Activated CD8-positive, alpha-beta memory T cell treated with anti-CD3 and anti-CD28 coated beads, Interleukin-2, amount 10 ng/mL, durations not matched to agents 7 days and 5 days (primary cell): Measurements from ENCODE around the gene CFAP58. TPM values are rescaled to one million over a fixed set of nuclear protein-coding genes. Genes with fewer than 3 reads are reported as not detected.

Experiments
- ATAC-seq: fragments of 150-1000 bp; cut with Tn5 transposase; one replicate; pipeline ENCODE4 v1.10.0; 2021; ENCODE audit warnings: moderate library complexity
- CTCF ChIA-PET: fragments of 350-600 bp; sonication (Branson Sonifier 250); formaldehyde crosslinking; loops from one replicate; lab custom pipeline; 2021; ENCODE audit warnings: antibody characterized with exemption; lab: Charles Lee
- DNase-seq: peaks from one replicate; pipeline ENCODE4 v3.0.0-alpha.2; 2020
- H3K27ac Mint-ChIP-seq: one replicate; pipeline ENCODE4 v1.8.0; 2021; ENCODE audit warnings: mild to moderate bottlenecking, mixed read lengths
- H3K27me3 Mint-ChIP-seq: one replicate; pipeline ENCODE4 v1.8.0; 2021; ENCODE audit warnings: mixed read lengths
- H3K36me3 Mint-ChIP-seq: one replicate; pipeline ENCODE4 v1.8.0; 2021; ENCODE audit warnings: mild to moderate bottlenecking, mixed read lengths
- H3K4me1 Mint-ChIP-seq: one replicate; pipeline ENCODE4 v1.8.0; 2021; ENCODE audit warnings: mixed read lengths
- H3K4me3 Mint-ChIP-seq: one replicate; pipeline ENCODE4 v1.8.0; 2021; ENCODE audit warnings: mild to moderate bottlenecking, moderate library complexity, mixed read lengths
- H3K9me3 Mint-ChIP-seq: one replicate; pipeline ENCODE4 v1.8.0; 2022; ENCODE audit warnings: low read depth, mixed read lengths
- total RNA-seq, 2 experiments: library from RNA; stranded (reverse); gene quantifications; one replicate each; pipeline ENCODE4 v1.2.3, GENCODE V29; 2021

The CFAP58 gene
- total RNA-seq, 2 experiments from 2014 or later = 0.56 to 0.64 TPM

- CTCF ChIA-PET = no interaction called here
- Mint-ChIP-seq H3K4me1 (no peaks in the 10 kb centered on the region), H3K9me3 (no peaks in the 10 kb centered on the region), H3K27me3 (peaks cover 27% of the 10 kb centered on the region), H3K27ac (no peak overlapping the region), H3K4me3 (no peak overlapping the region), H3K36me3 (no peaks in the 10 kb centered on the region)
- ATAC-seq = no peak
- no peak for DNase-seq
These were observed 127.2 kb downstream of the CFAP58 start for GRCh38 chr10:104480797-104481196.

DNA sequence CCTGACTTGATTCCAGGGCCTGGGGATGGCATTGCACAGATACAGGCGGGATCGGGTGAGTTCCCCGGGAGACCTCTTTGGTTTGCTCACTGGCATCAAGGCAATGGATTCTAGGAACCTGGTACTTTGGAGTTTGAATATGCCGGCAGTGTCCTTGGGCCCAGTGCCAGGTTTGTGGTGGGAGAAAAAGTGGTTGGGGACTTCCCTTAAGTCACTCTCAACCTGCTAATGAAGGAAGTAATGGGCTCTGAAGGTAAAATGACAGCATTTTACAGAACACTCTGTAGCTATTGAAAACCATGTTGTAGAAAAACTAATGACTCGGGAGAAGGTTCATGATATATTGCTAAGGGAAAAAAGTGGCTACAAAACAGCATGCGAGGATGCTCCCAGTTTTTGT, 129.9 kb downstream of the CFAP58 start:
- H3K4me1 Mint-ChIP-seq = no peaks in the 10 kb centered on the region
- H3K9me3 Mint-ChIP-seq = no peaks in the 10 kb centered on the region
- H3K36me3 Mint-ChIP-seq = no peaks in the 10 kb centered on the region
- no peak overlapping the region for H3K27ac Mint-ChIP-seq
- CTCF ChIA-PET = interaction anchor here (1.2 kb wide), 1 partner anchor 133 kb away, joined by 3 read pairs; no protein-coding TSS in a partner anchor
- H3K27me3 Mint-ChIP-seq = peaks cover 19% of the 10 kb centered on the region
- DNase-seq (no peak), ATAC-seq (no peak)
- no peak overlapping the region for H3K4me3 Mint-ChIP-seq

DNA sequence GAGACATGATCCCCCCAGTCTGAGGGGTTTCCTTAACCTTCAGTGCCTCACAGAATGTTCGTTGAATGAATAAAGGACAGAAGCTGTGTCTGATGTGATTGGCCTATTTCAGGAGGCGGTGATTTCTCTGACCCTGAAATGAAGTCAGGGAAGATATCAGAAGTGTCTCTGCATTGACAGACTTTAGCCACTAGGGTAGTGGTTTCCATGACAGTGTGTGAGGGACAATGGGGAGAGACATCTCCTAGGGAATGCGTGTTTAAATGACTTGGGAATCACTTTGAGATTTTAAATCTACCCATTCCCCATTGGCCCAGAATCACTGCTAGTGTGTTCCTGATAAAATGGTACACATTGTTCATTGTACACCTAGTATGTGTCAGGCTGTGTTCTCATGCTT, 132.0 kb downstream of the CFAP58 start:
- DNase-seq (no peak), ATAC-seq (no peak)
- Mint-ChIP-seq H3K9me3 (no peaks in the 10 kb centered on the region), H3K36me3 (no peaks in the 10 kb centered on the region), H3K4me3 (no peak overlapping the region), H3K4me1 (no peaks in the 10 kb centered on the region), H3K27me3 (peaks cover 24% of the 10 kb centered on the region), H3K27ac (no peak overlapping the region)
- CTCF ChIA-PET = no interaction called here

GRCh38 chr10:104486803-104487202, 133.2 kb downstream of the CFAP58 start:
- Mint-ChIP-seq H3K27me3 (peaks cover 26% of the 10 kb centered on the region), H3K9me3 (no peaks in the 10 kb centered on the region), H3K36me3 (no peaks in the 10 kb centered on the region), H3K4me1 (no peaks in the 10 kb centered on the region), H3K4me3 (no peak overlapping the region), H3K27ac (no peak overlapping the region)
- CTCF ChIA-PET = no interaction called here
- no peak for ATAC-seq
- no peak for DNase-seq

DNA sequence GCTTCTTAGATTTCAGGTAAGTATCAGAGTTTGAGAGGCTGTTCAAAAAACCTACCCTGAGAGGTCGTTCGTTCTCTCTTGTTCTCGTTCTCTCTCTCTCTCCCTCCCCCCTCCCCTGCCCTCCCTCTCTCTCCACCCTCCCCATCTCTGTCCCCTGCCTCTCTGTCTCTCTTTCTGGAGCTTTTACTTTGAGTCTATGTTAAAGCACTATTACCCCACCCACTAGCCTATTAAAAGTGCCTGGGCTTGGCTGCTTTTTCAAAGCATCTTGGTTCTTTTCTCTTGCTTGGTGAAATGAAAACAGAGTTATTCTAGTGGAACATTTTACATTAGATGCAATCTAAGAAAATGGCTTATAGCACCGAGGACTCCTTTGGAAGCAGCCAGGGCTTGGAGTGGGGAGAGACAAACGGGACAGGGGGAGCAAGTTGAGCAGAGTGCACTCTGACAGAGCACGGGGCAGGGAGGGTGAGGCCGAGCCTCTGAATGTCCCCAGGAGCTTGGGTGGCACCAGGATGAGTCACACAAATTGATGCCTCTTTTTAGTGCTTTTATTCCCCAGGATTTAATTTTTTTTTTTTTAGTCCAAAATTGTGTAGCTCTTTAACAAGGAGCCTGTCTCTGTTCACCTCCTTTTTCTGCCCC, 134.3 kb downstream of the CFAP58 start:
- DNase-seq (no peak), ATAC-seq (no peak)
- CTCF ChIA-PET = interaction anchor here (0.8 kb wide), 1 partner anchor 68 kb away, joined by 3 read pairs; no protein-coding TSS in a partner anchor
- H3K4me1 Mint-ChIP-seq = no peaks in the 10 kb centered on the region
- H3K9me3 Mint-ChIP-seq = no peaks in the 10 kb centered on the region
- H3K27me3 Mint-ChIP-seq = peaks cover 26% of the 10 kb centered on the region
- H3K36me3 Mint-ChIP-seq = no peaks in the 10 kb centered on the region
- H3K4me3 Mint-ChIP-seq = no peak overlapping the region
- H3K27ac Mint-ChIP-seq = no peak overlapping the region

DNA sequence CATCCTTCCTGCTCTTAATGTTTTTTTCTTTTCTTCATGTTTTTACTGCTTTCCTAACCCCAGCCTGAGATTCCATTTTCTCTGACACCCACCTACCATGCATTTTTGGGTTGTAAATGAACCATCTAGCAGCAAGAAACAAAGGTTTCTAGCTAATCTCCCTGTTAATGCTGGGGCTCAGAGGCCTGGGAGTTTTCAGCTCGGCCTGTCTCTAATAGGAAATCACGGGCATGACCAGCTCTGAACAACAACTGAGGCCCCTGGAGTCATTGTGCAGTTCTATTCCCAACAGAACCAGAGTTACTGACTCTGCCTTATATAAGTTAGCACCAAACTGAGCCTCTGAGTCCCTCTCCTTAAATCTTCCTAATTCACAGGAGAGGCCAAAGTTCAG, 134.8 kb downstream of the CFAP58 start:
- Mint-ChIP-seq H3K27me3 (peaks cover 26% of the 10 kb centered on the region), H3K36me3 (no peaks in the 10 kb centered on the region), H3K4me3 (no peak overlapping the region), H3K9me3 (no peaks in the 10 kb centered on the region), H3K27ac (no peak overlapping the region), H3K4me1 (no peaks in the 10 kb centered on the region)
- ATAC-seq (no peak), DNase-seq (no peak)
- CTCF ChIA-PET = interaction anchor here (0.8 kb wide), 1 partner anchor 68 kb away, joined by 3 read pairs; no protein-coding TSS in a partner anchor

DNA sequence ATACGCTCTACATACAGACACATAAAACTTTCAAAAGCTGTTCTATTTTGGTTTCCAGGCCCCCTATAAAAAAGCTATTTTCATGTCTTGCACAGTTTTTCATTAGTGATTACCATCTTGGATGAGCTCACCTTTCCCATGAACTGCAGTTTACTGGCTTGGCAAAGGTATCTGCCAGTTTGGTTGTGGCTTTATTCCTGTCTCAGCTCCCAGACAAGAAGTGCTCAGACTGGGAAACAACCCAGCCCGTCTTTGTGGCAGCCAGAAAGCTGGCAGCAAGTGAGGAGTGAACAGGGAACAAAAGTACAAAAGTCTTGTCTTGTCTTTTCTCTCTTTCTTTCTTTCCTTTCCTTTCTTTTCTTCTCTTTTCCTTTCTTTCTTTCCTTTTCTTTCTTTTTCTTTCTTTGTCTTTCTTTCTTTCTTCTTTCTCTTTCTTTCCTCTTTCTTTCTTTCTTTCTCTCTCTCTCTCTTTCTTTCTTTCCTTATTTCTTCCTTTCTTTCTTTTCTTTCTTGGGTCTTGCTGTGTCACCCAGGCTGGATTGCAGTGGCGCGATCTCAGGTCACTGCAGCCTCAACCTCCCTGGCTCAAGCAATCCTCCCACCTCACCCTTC, 138.8 kb downstream of the CFAP58 start:
- no peak overlapping the region for H3K27ac Mint-ChIP-seq
- DNase-seq (no peak), ATAC-seq (no peak)
- no peaks in the 10 kb centered on the region for H3K36me3 Mint-ChIP-seq
- peaks cover 20% of the 10 kb centered on the region for H3K27me3 Mint-ChIP-seq
- H3K4me1 Mint-ChIP-seq = no peaks in the 10 kb centered on the region
- H3K4me3 Mint-ChIP-seq = no peak overlapping the region
- CTCF ChIA-PET = no interaction called here
- H3K9me3 Mint-ChIP-seq = no peaks in the 10 kb centered on the region

DNA sequence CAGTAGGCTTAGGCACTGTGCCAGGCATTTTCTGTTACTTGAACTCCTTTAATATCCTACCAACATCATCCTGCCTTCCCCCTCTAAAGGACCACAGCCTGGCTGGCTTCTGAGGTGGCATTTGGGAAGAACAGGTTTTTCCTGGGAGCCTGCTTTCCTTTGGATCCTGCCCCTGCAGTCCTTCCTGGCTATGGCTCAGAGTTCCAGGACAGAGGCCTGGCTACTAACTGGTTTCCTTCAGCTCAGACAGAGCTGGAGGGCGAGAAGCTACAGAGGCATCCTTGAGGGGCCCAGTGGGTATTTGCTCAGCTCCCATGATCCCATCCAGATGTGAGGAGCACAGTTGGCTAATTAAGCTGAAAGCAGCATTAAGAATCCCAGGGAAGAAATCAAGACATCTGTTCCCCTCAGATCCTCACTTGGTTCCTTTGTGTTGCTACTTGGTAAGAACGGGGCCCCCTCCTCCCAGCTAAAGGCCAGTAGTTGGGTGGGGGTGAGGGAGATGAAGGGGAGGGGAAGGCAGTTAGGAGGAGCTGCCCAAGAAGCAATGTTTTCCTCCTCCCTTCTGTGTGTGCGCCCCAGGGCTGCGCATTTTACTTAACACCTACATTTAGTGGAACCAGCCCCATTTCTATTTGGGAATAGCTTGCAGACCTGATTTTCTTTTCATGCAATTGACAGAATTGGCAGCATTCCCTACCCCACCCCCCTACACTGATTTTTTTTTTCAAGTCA, 144.9 kb downstream of the CFAP58 start:
- CTCF ChIA-PET = no interaction called here
- no peaks in the 10 kb centered on the region for H3K36me3 Mint-ChIP-seq
- H3K27me3 Mint-ChIP-seq = peaks cover 25% of the 10 kb centered on the region
- H3K9me3 Mint-ChIP-seq = no peaks in the 10 kb centered on the region
- DNase-seq = no peak
- no peak for ATAC-seq
- H3K4me1 Mint-ChIP-seq = no peaks in the 10 kb centered on the region
- H3K4me3 Mint-ChIP-seq = no peak overlapping the region
- H3K27ac Mint-ChIP-seq = no peak overlapping the region

DNA sequence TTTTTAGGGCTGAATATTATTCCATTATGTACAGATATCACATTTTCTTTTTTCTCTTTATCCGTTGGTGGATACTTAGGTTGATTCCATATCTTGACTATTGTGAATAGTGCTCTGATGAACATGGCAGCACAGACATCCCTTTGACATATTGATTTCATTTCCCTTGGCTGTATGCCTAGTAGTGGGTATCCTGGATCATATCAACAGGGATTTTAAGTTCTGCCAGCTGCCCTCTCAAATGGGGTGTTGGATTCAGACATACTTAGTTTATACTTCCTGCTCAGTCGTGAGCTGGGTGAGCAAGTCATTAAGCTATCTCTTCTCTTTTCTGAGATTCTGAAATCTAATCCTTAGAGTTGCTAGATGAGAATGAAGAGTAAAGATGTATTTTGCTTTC, 147.8 kb downstream of the CFAP58 start:
- DNase-seq = no peak
- peaks cover 16% of the 10 kb centered on the region for H3K27me3 Mint-ChIP-seq
- no peaks in the 10 kb centered on the region for H3K9me3 Mint-ChIP-seq
- H3K4me1 Mint-ChIP-seq = no peaks in the 10 kb centered on the region
- H3K4me3 Mint-ChIP-seq = no peak overlapping the region
- no peak overlapping the region for H3K27ac Mint-ChIP-seq
- ATAC-seq = no peak
- no peaks in the 10 kb centered on the region for H3K36me3 Mint-ChIP-seq
- CTCF ChIA-PET = no interaction called here

DNA sequence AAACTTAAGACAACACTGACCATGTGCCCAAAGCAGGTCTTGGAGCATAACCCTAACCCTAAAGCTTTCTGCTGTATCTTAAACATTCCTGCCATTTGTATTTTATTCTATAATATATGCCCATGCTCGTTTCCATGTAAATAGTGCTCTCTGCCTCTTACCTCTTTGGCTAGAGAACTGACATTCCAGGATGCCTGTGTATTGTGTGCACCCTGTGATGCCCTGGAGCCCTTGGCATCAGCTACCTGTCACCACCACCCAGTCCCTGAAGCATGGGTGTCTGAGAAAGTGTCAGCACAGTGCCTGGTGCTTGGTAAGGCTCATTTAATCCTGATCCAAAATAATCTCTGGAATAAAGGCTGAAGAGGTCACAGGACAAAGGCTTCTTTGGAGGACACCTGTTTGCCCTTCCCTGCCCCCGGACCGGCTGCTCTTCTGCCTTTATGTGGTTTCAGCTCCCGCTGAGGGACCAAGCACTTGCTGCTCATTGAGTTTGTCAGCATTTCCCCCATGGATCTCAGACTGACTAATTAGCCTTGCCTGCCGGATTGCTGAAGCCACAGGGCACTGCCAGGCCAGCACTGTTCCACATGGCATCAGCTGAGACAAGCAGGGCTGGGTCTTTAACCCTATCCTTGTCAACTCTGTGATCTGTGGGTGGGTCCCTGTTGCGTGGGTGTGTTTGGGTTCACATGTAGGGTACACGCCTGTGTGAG, 148.4 kb downstream of the CFAP58 start:
- no peak overlapping the region for H3K4me3 Mint-ChIP-seq
- no peaks in the 10 kb centered on the region for H3K9me3 Mint-ChIP-seq
- no peak for ATAC-seq
- no peak overlapping the region for H3K27ac Mint-ChIP-seq
- no peak for DNase-seq
- no peaks in the 10 kb centered on the region for H3K4me1 Mint-ChIP-seq
- peaks cover 20% of the 10 kb centered on the region for H3K27me3 Mint-ChIP-seq
- CTCF ChIA-PET = no interaction called here
- H3K36me3 Mint-ChIP-seq = no peaks in the 10 kb centered on the region

GRCh38 chr10:104502907-104503306, 149.3 kb downstream of the CFAP58 start:
- Mint-ChIP-seq H3K36me3 (no peaks in the 10 kb centered on the region), H3K4me3 (no peak overlapping the region)
- no peak for ATAC-seq

More at GRCh38 chr10:104502907-104503306, 149.3 kb downstream of the CFAP58 start:
- Mint-ChIP-seq H3K9me3 (no peaks in the 10 kb centered on the region), H3K27me3 (peaks cover 26% of the 10 kb centered on the region), H3K27ac (no peak overlapping the region), H3K4me1 (no peaks in the 10 kb centered on the region)
- CTCF ChIA-PET = no interaction called here
- no peak for DNase-seq
